ENCODE measurements around the gene ABHD14A.
A peak's percentile ranks its signal among the peaks of the same experiment; 100 is the strongest.
"Not testable (repeated sequence)": the region's sequence is repeated elsewhere in the genome, so short reads cannot be mapped to it uniquely, and the experiment has no call there.

Gene ABHD14A

DNA sequence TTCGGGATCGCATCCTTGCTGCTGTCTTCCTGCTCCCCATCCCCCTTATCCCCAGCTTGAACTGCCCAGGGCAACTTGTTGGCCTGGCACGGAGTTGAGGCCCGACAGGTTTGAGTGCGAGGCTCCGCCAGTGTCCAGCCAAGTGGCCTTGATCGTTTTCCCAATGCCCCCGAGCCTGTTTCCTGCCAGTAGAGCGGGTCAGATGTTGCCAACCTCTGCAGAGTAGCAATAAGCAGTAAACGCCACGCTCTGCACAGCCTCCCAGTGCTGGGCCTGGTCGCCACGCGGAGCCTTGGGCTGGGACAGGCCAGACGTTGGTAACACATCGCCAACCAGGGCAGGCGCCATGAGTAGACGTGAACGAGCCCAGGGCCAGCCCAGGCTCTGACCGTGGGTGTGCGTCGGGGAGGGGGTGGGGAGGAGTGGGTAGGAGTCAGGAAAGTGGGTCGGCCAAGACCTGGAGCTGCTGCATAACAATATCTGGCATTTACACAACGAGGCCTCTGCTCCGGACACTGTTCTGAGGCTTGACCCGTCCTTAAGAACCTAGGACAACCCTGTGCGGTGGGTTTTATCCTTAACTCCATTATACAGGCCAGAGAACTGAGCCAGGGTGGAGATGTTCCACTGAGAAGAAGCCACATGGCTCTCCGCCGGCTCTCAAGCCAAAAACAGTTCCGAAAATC lies 444 bp upstream of the ABHD14A start:
- DNase-seq (ENCODE audit: low read depth), result no peak

- no peak for DNase-seq (ENCODE audit: low read depth)
Measured at GRCh38 chr3:51975852-51976549, 1.1 kb downstream of the ABHD14A start.

GRCh38 chr3:51977446-51978142 lies 2.7 kb downstream of the ABHD14A start:
- no peak for DNase-seq (ENCODE audit: low read depth)

GRCh38 chr3:51978143-51978502 lies 3.3 kb downstream of the ABHD14A start:
- DNase-seq (ENCODE audit: low read depth), result no peak

- no peak for DNase-seq (ENCODE audit: low read depth)
Measured at GRCh38 chr3:51980253-51980652, 5.4 kb downstream of the ABHD14A start.

- no peak for DNase-seq (ENCODE audit: low read depth)
Measured at GRCh38 chr3:51982352-51982837, 7.5 kb downstream of the ABHD14A start.

- peak; percentile 75 for DNase-seq (ENCODE audit: low read depth)
Measured at GRCh38 chr3:51982838-51983577, 8.1 kb downstream of the ABHD14A start, which contains the start of gene ACY1. Gene ACY1, plus strand, starts transcription at chr3:51983535. Its CDS starts 530 bp downstream, at chr3:51984065.

GRCh38 chr3:51983578-51984268 lies 8.9 kb downstream of the ABHD14A start:
- no peak for DNase-seq (ENCODE audit: low read depth)

- DNase-seq (ENCODE audit: low read depth), result no peak
Measured at GRCh38 chr3:51984269-51984647, 9.4 kb downstream of the ABHD14A start.

- DNase-seq (ENCODE audit: low read depth), result no peak
Measured at GRCh38 chr3:51985063-51985462, 10.2 kb downstream of the ABHD14A start.

DNA sequence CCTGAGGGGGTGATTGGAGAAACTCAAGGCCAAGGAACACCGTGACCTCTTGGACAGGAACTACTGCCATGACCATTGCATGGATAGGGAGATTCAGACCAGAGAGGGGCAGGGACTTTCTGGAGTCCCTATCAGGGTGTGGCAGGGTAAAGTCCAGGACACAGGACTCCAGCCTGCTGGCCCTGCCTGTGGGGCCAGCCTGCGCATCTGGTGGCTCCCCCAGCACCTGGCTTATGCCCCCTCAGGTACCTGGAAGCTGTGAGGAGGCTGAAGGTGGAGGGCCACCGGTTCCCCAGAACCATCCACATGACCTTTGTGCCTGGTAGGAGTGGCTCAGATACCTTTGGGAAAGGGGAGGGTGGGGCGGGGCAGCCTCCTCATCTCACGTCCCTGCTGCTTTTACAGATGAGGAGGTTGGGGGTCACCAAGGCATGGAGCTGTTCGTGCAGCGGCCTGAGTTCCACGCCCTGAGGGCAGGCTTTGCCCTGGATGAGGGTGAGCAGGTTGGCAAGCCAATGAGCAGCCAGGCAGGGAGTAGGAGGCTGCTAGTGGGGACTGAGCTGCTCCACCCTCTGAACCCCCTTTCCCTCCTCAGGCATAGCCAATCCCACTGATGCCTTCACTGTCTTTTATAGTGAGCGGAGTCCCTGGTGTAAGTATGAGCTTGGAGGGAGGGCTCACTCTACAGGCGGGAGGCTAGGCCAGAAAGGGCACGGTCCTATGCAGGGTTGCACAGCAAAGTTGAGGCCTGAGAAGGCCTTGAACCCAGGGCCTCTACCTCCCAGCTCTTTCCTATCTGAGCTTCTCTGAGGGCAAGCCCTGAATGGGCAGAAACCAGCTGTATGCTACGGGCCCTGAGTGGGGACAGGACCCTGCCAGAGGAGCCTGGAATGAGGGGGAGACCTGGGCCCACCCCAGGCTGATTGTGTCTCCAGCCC lies 11.4 kb downstream of the ABHD14A start:
- DNase-seq (ENCODE audit: low read depth), result no peak

DNA sequence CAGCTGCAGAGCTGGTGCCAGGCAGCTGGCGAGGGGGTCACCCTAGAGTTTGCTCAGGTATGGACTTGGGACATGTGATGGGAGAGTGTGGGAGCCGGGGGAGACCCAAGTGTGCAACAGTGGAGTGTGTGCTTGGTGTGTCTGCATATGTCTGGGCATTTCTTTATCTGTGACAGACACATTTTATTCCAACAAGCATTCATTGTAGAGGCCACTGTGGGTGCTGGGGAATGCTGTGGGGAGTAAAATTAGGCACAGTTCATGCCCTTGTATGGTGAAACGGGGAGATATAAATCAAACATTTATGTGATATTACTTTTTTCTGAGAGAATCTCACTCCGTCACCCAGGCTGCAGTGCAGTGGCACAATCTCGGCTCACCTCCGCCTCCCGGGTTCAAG lies 12.7 kb downstream of the ABHD14A start:
- no peak for DNase-seq (ENCODE audit: low read depth)

DNA sequence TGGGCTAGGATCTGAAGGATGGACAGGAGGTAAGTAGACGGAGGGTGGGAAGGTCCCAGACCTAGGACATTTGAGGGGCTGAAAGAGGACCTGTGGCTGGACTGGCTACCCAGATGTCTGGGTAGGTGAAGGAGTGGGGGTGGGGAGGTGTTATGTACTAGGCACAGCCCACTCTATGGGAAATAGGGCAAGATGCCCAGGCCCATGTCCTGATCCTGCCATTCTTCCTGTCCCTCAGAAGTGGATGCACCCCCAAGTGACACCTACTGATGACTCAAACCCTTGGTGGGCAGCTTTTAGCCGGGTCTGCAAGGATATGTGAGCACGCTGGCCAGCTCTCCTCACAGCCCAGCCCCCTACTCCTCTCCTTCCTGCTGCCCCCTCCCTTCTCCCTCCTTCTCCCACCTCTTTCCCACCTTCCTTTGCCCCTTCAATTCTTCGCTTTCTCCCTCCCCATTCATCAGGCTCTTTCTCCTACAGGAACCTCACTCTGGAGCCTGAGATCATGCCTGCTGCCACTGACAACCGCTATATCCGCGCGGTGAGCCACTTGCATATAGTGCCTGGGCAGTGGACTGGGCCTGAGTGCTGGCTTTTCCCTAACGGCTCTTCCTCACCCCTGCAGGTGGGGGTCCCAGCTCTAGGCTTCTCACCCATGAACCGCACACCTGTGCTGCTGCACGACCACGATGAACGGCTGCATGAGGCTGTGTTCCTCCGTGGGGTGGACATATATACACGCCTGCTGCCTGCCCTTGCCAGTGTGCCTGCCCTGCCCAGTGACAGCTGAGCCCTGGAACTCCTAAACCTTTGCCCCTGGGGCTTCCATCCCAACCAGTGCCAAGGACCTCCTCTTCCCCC lies 13.7 kb downstream of the ABHD14A start:
- no peak for DNase-seq (ENCODE audit: low read depth)

- not testable (repeated sequence) for DNase-seq (ENCODE audit: low read depth)
Measured at GRCh38 chr3:51990501-51990971, 15.7 kb downstream of the ABHD14A start.

GRCh38 chr3:51992017-51992682 lies 17.3 kb downstream of the ABHD14A start:
- DNase-seq (ENCODE audit: low read depth), result no peak

- DNase-seq (ENCODE audit: low read depth), result not testable (repeated sequence)
Measured at GRCh38 chr3:51993657-51994056, 18.8 kb downstream of the ABHD14A start.

DNA sequence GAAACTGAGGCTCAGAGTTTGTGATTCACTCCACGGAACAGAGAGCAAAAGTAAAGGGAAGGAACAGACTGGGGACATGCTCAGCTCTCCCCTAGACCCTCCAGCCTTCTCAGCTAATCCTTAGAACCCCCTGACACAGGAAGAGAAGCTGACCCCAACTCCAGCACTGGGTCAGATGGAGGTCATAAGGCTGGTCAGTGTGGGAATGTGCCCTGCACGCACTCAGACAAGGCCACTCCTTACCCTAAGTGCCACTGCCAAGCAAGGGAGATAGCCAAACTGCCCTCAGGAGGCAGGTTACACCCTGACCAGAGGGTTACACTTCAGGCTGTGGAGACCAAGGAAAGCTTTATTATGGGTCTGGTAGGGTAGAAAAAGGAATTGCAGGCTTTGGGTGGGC lies 19.7 kb downstream of the ABHD14A start:
- DNase-seq (ENCODE audit: low read depth), result no peak

DNA sequence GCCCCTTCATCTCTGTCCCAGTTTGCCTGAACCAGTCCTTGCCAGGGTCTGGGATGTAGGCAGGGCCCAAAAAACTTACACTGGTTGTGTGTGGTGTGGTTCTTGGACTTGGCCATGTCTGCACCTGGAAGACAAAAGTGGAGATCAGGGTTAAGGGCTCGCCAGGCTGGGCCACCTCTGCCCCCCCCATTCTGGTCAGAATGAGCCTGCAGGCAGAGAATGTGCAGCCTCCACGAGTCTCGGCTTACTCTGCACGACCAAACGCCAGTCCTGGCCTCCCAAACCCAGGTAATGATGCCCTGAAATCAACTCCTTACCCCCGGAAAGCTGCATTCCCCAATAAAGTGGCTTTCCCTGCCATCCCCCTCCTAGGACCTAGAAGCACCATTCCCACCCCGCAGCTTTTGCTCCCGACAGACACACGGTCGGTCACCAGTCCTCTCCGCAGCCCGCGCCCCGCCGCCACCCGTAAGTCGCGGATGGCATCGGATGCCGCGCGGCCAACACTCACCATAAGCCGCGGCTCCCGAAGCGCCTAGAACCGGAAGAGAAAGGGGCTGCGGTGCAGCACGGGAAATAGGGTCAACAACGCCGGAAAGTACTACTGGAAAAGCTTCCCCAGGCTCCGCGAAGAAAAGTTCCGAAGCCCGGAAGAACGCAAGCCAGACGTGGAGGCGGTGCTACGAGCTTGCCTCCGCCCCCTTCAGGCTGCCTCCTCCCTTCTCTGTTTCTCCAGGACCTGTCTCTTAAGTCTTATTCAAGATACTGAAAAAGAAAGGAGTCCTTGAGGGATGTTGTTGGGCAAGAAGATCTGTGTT lies 20.7 kb downstream of the ABHD14A start, which contains the start of gene RPL29:
Gene RPL29, minus strand, starts transcription at position 550 of the 818 bp plus-strand sequence. Its CDS starts 434 bp downstream, at position 116.
- peak; percentile 91 for DNase-seq (ENCODE audit: low read depth)

Measured in fibroblast of the conjunctiva (primary cell).